Right atrium auricular region (tissue), 2 donors: ENCODE data around the gene SESN1. TPM values are rescaled to one million over a fixed set of nuclear protein-coding genes. Genes with fewer than 3 reads are reported as not detected.

Experiments
- DNase-seq: peaks from one replicate; pipeline ENCODE4 v3.0.0-alpha.2; 2019; ENCODE audit warnings: low spot score
- H3K27ac ChIP-seq, 2 donors: fragments of 200-600 bp; sonication (generic); 1 replicate in 1 of 2; 2 replicates in 1 of 2; pipeline ENCODE4 v1.5.1; 2016 to 2019
- H3K27me3 ChIP-seq, 2 donors: fragments of 200-600 bp; sonication (generic); one replicate each; pipeline versions ENCODE4 v1.5.1 to v1.6.0; 2017 to 2019
- H3K36me3 ChIP-seq: fragments of 200-600 bp; sonication (generic); one replicate; pipeline ENCODE4 v1.5.1; 2016
- H3K4me1 ChIP-seq, 2 donors: fragments of 200-600 bp; sonication (generic); one replicate each; pipeline versions ENCODE4 v1.5.1 to v1.6.0; 2017 to 2019
- H3K4me3 ChIP-seq, 2 donors: fragments of 200-600 bp; sonication (generic); 1 replicate in 1 of 2; 2 replicates in 1 of 2; pipeline ENCODE4 v1.5.1; 2017 to 2019; ENCODE audit warnings: mild to moderate bottlenecking in 1 of 2, moderate library complexity in 1 of 2
- H3K9me3 ChIP-seq, 2 donors: fragments of 200-600 bp; sonication (generic); one replicate each; pipeline ENCODE4 v1.5.1; 2019
- CTCF ChIP-seq, 2 donors: fragments of 200-600 bp; sonication (generic); IDR thresholded peaks; one replicate each; pipeline ENCODE4 v1.5.1; 2019; ENCODE audit warnings: antibody characterized with exemption in 2 of 2
- total RNA-seq, 2 donors: library from RNA; depleted of rRNA; stranded (reverse); fragments of >200 nt; gene quantifications; one replicate each; pipeline ENCODE4 v1.1.0, GENCODE V29; 2016

Gene SESN1
- total RNA-seq, 2 donors from 2014 or later, result 35.1 to 55.7 TPM

- H3K4me1 ChIP-seq, result peaks cover 0 to 39% of the 10 kb centered on the region in 2 donors
- H3K9me3 ChIP-seq, result no peaks in the 10 kb centered on the region
- no peak for TF ChIP-seq CTCF (IDR thresholded peaks at IDR 0.05)
- no peaks in the 10 kb centered on the region for H3K36me3 ChIP-seq
- no peak overlapping the region for H3K4me3 ChIP-seq
- no peak overlapping the region for H3K27ac ChIP-seq
- no peaks in the 10 kb centered on the region for H3K27me3 ChIP-seq
- DNase-seq, result no peak
Measured at GRCh38 chr6:109074133-109074415, 20.6 kb downstream of the SESN1 start.

DNA sequence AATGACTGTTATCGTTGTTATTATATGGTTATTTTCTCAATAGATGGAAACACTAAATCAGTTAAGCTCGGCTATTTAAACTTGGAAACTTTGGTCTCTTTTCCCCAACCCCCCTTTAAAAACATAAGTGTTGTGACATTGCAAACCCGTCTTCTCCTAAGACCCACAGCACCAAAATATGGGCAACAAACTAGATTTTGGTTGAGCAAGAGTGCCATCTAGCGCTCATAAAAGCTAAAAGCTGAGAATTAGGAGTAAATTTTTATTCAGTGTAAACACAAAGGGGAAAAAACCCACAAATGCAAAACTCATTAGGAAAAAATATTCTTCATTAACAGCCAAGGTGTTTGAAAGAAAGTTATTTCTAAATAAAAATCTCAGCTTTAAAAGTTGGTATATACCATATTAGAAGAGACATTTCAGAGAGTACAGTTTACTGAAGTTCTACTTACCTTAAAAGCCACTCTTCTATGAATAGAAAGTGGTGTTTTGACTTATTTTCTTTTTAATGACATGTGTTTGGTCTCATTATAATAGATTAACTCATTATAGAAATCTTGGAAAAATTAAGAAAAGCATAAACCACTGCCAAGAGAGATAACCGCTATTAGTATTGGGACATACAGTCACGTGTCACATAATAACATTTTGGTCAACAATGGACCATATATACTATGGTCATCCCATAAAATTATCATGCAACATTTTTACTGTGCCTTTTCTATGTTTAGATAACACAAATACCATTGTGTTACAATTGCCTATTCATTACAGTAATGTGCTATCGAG is 21.1 kb downstream of the SESN1 start:
- Histone ChIP-seq H3K9me3 (no peaks in the 10 kb centered on the region), H3K36me3 (no peaks in the 10 kb centered on the region), H3K27ac (no peak overlapping the region), H3K4me3 (no peak overlapping the region), H3K4me1 (peaks cover 0 to 36% of the 10 kb centered on the region in 2 donors), H3K27me3 (no peaks in the 10 kb centered on the region)
- peak; percentile 60 to 76 for TF ChIP-seq CTCF (IDR thresholded peaks at IDR 0.05)
- DNase-seq, result no peak

DNA sequence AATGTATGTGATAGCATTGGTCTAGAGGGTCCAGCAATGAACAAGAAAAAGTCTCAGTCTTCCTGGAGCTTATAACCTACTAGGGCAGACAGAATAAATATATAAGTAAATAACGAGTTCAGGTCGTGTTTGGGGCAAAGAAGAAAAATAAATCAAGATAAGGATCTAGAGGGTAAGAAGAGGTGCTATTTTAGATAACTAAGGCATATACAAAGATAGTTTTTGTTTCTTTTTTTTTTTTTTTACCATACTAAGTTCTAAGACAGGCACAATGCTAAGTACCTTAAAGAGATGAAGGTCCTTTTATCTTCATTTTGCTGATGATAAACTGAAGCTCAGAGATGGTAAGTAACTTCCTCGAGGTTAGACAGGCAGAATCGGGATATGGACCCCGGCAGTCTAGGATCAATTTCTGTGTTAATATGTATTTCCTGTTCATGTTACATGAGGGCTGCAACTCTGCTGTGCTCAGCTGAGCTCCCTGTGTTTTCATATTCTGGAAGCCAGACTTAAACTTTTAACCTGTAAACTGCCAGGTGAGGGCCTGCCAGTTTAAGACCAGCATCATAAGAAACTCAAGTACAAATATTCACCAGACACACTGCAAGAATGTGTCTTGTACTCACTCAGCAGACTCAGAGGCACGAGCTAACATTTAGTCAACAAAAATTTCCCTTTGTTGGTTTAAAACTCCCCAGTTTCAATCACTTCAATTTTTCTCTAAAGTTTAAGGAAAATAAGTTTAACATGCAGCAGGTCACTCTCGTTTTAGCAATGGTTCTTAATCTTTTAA is 23.3 kb downstream of the SESN1 start:
- Histone ChIP-seq H3K4me1 (peaks cover 0 to 42% of the 10 kb centered on the region in 2 donors), H3K27ac (peak overlapping the region in 1 of 2 donors; percentile 24)
- no peak for TF ChIP-seq CTCF (IDR thresholded peaks at IDR 0.05)

DNA sequence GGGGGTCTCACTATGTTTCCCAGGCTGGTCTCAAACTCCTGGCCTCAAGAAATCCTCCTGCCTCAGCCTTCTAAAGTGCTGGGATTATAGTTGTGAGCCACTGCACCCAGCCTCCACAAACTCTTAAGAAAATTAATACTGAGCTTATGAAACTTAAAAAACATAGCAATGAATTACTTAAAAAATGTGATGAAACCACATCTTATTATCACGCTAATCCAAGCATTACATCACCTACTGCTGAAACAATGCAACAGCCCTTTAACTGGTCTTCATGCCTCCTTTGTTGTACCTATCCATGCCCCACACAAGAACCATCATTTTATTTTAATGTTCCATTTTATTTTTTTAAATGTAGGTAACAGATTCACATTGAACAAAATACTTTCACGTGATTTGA is 24.9 kb downstream of the SESN1 start:
- TF ChIP-seq CTCF (IDR thresholded peaks at IDR 0.05), result no peak
- Histone ChIP-seq H3K27ac (no peak overlapping the region), H3K9me3 (no peaks in the 10 kb centered on the region), H3K4me1 (peaks cover 0 to 41% of the 10 kb centered on the region in 2 donors), H3K36me3 (no peaks in the 10 kb centered on the region), H3K4me3 (no peak overlapping the region), H3K27me3 (no peaks in the 10 kb centered on the region)
- no peak for DNase-seq

More for the DNA sequence above, 23.3 kb downstream of the SESN1 start:
- H3K36me3 ChIP-seq, result no peaks in the 10 kb centered on the region
- H3K4me3 ChIP-seq, result no peak overlapping the region
- H3K9me3 ChIP-seq, result no peaks in the 10 kb centered on the region
- no peaks in the 10 kb centered on the region for H3K27me3 ChIP-seq
- DNase-seq, result no peak

DNA sequence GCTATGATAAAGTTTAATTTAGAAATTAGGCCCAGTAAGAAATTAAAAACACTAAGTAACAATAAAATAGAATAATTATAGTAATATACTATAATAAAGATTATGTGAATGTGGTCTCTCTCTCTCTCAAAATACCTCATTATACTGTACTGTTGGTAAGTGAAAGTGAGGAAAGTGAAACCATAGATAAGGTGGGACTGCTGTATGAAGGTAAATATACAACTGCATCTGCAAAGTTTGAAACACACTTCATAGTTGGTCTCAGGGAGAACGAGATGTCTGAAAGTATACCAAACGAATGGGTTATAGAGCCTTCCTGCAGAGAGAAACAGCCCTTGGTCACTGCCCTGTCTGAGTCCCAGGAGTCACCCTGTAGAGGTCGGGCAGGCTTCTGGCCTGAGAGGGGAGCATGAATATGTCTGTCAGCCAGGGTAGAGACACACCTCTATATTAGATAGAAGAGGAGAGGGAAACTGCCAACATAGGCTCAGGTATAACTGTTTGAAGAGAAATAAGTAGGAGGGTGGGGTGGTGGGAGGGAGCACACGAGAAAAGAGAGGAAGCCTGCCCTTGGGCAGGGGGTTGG is 31.8 kb downstream of the SESN1 start:
- Histone ChIP-seq H3K9me3 (no peaks in the 10 kb centered on the region), H3K4me3 (no peak overlapping the region), H3K36me3 (no peaks in the 10 kb centered on the region), H3K27me3 (no peaks in the 10 kb centered on the region), H3K27ac (no peak overlapping the region), H3K4me1 (peaks cover 0 to 43% of the 10 kb centered on the region in 2 donors)
- TF ChIP-seq CTCF (IDR thresholded peaks at IDR 0.05), result no peak
- no peak for DNase-seq
